Neural progenitor cell (in vitro differentiated cells): Measurements from ENCODE around the gene THNSL1. TPM values are rescaled to one million over a fixed set of nuclear protein-coding genes. Genes with fewer than 3 reads are reported as not detected.

ENCODE experiments used
- DNase-seq: peaks from one replicate; pipeline ENCODE4 v3.0.0-alpha.2; 2016; ENCODE audit warnings: low spot score
- H2AFZ ChIP-seq: fragments of 200-600 bp; sonication (generic); replicated peaks from 2 replicates; pipeline ENCODE4 v1.6.1; 2016; ENCODE audit warnings: antibody characterized with exemption
- H3F3A ChIP-seq: fragments of 200-600 bp; sonication (generic); 2 replicates; pipeline ENCODE4 v1.6.1; 2016; ENCODE audit warnings: antibody characterized with exemption, low read depth
- H3K27ac ChIP-seq: fragments of 200-600 bp; sonication (generic); 2 replicates; pipeline ENCODE4 v1.5.1; 2016; ENCODE audit warnings: mild to moderate bottlenecking
- H3K27me3 ChIP-seq: fragments of 200-600 bp; sonication (generic); 2 replicates; pipeline ENCODE4 v1.6.1; 2016; ENCODE audit warnings: mild to moderate bottlenecking, moderate library complexity
- H3K36me3 ChIP-seq: fragments of 200-600 bp; sonication (generic); 2 replicates; pipeline ENCODE4 v1.5.1; 2016
- H3K4me1 ChIP-seq: fragments of 200-600 bp; sonication (generic); 2 replicates; pipeline ENCODE4 v1.6.1; 2016; ENCODE audit warnings: mixed run types
- H3K4me2 ChIP-seq: fragments of 200-600 bp; sonication (generic); 2 replicates; pipeline ENCODE4 v1.6.1; 2016
- H3K4me3 ChIP-seq: fragments of 200-600 bp; sonication (generic); 2 replicates; pipeline ENCODE4 v1.5.1; 2016
- H3K79me2 ChIP-seq: fragments of 200-600 bp; sonication (generic); 2 replicates; pipeline ENCODE4 v1.6.1; 2016; ENCODE audit warnings: low read depth
- H3K9ac ChIP-seq: fragments of 200-600 bp; sonication (generic); 2 replicates; pipeline ENCODE4 v1.6.1; 2016
- H3K9me3 ChIP-seq: fragments of 200-600 bp; sonication (generic); 2 replicates; pipeline ENCODE4 v1.5.1; 2016; ENCODE audit warnings: low read depth
- H4K20me1 ChIP-seq: fragments of 200-600 bp; sonication (generic); 2 replicates; pipeline ENCODE4 v1.6.1; 2016; ENCODE audit warnings: low read depth
- H3K27ac Mint-ChIP-seq: 3 replicates; pipeline ENCODE4 v1.8.0; 2021; ENCODE audit warnings: mixed read lengths
- H3K27me3 Mint-ChIP-seq: 2 replicates; pipeline ENCODE4 v1.8.0; 2022; ENCODE audit warnings: low read depth, mild to moderate bottlenecking, inconsistent platforms, moderate library complexity, mixed read lengths; ENCODE audit not compliant: insufficient read depth
- H3K36me3 Mint-ChIP-seq: 3 replicates; pipeline ENCODE4 v1.8.0; 2021; ENCODE audit warnings: mixed read lengths
- H3K4me1 Mint-ChIP-seq: 3 replicates; pipeline ENCODE4 v1.8.0; 2021; ENCODE audit warnings: mixed read lengths
- H3K4me3 Mint-ChIP-seq: 3 replicates; pipeline ENCODE4 v1.8.0; 2021; ENCODE audit warnings: mild to moderate bottlenecking, moderate library complexity, mixed read lengths
- H3K9me3 Mint-ChIP-seq: 3 replicates; pipeline ENCODE4 v1.8.0; 2020; ENCODE audit warnings: mixed read lengths
- CTCF ChIP-seq: fragments of 200-600 bp; sonication (generic); IDR thresholded peaks from 2 replicates; pipeline ENCODE4 v1.5.1; 2017; ENCODE audit warnings: antibody characterized with exemption, mild to moderate bottlenecking
- EZH2 ChIP-seq: fragments of 200-600 bp; sonication (generic); IDR thresholded peaks from 2 replicates; pipeline ENCODE4 v1.6.1; 2017; ENCODE audit warnings: antibody characterized with exemption, mild to moderate bottlenecking, moderate library complexity
- EZH2phosphoT487 ChIP-seq: fragments of 200-600 bp; sonication (generic); IDR thresholded peaks from 2 replicates; pipeline ENCODE4 v1.6.1; 2017; ENCODE audit warnings: antibody characterized with exemption
- total RNA-seq: library from RNA; depleted of rRNA; stranded (reverse); fragments of >200 nt; gene quantifications from 2 replicates; pipeline ENCODE4 v1.2.3, GENCODE V29; 2015; ENCODE audit warnings: low replicate concordance

Gene THNSL1
- total RNA-seq, 1 donor from 2014 or later = 19.4 TPM

GRCh38 chr10:25063157-25063556 lies 46.7 kb downstream of the THNSL1 start:
- Histone ChIP-seq H3K9ac (no peak overlapping the region), H3K4me3 (no peak overlapping the region), H3F3A (no peaks in the 10 kb centered on the region), H3K9me3 (no peaks in the 10 kb centered on the region), H3K27ac (no peak overlapping the region), H2AFZ (no peak overlapping the region), H4K20me1 (no peaks in the 10 kb centered on the region), H3K79me2 (no peaks in the 10 kb centered on the region), H3K4me1 (no peaks in the 10 kb centered on the region), H3K27me3 (no peaks in the 10 kb centered on the region), H3K36me3 (no peaks in the 10 kb centered on the region), H3K4me2 (no peak overlapping the region)
- no peak for TF ChIP-seq EZH2
- TF ChIP-seq EZH2phosphoT487 = no peak
- TF ChIP-seq CTCF = no peak
- H3K27ac Mint-ChIP-seq = no peak overlapping the region
- no peak overlapping the region for H3K4me3 Mint-ChIP-seq
- H3K36me3 Mint-ChIP-seq = no peaks in the 10 kb centered on the region
- H3K9me3 Mint-ChIP-seq = no peaks in the 10 kb centered on the region
- H3K4me1 Mint-ChIP-seq = peaks cover 11% of the 10 kb centered on the region
- DNase-seq = no peak
- peaks cover 7% of the 10 kb centered on the region for H3K27me3 Mint-ChIP-seq

DNA sequence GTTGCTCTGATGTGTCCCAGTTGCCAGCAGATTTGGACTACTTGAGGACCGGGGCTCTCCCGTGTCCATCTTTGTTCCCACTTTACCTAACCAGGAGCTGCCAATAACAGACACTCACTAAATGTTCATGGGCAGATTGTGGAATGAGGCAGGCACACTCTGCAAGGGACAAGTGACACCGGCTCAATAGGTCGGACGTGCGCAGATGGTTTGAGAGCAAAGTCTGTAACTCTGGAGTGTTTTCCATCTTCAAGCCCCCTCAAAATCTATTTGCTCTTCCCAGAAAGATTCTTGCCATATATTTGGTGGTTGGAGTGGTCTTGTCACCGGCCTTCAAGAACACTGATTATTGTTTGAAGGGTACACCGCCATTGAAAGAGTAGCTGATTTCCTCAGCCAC lies 47.2 kb downstream of the THNSL1 start:
- H3K4me1 Mint-ChIP-seq = peaks cover 13% of the 10 kb centered on the region
- H3K27ac Mint-ChIP-seq = no peak overlapping the region
- H3K4me3 Mint-ChIP-seq = no peak overlapping the region
- Histone ChIP-seq H3K4me2 (no peak overlapping the region), H3K27ac (no peak overlapping the region), H3K79me2 (no peaks in the 10 kb centered on the region), H3K27me3 (no peaks in the 10 kb centered on the region), H3K4me1 (no peaks in the 10 kb centered on the region), H3F3A (no peaks in the 10 kb centered on the region), H3K36me3 (no peaks in the 10 kb centered on the region), H4K20me1 (no peaks in the 10 kb centered on the region), H2AFZ (no peak overlapping the region), H3K4me3 (no peak overlapping the region), H3K9me3 (no peaks in the 10 kb centered on the region), H3K9ac (no peak overlapping the region)
- no peaks in the 10 kb centered on the region for H3K9me3 Mint-ChIP-seq
- no peak for DNase-seq
- TF ChIP-seq CTCF (no peak), EZH2 (no peak), EZH2phosphoT487 (no peak)
- H3K36me3 Mint-ChIP-seq = no peaks in the 10 kb centered on the region
- H3K27me3 Mint-ChIP-seq = peaks cover 7% of the 10 kb centered on the region

DNA sequence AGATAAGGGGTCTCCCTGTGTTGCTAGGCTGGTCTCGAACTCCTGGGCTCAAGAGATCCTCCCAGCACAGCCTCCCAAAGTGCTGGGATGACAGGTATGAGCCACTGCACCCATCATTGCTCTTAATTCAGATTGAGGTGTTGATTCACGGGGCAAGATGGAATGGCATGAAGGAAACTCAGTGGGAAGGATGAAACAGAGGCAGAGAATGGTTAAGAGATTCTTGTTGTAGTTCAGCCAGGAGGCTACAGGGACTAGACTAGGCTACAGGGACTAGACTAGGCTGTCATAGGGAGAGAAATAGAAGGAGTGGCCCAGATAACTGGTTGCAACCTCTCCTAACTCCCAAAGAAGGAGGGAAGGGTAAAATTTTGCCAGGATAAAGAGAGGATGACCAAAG lies 48.0 kb downstream of the THNSL1 start:
- Histone ChIP-seq H3K4me2 (no peak overlapping the region), H3K9me3 (no peaks in the 10 kb centered on the region), H3K27me3 (no peaks in the 10 kb centered on the region), H3K79me2 (no peaks in the 10 kb centered on the region), H3K4me1 (no peaks in the 10 kb centered on the region), H3K36me3 (no peaks in the 10 kb centered on the region), H3F3A (no peaks in the 10 kb centered on the region), H4K20me1 (no peaks in the 10 kb centered on the region), H3K9ac (no peak overlapping the region), H2AFZ (no peak overlapping the region), H3K27ac (no peak overlapping the region), H3K4me3 (no peak overlapping the region)
- Mint-ChIP-seq H3K27me3 (peaks cover 7% of the 10 kb centered on the region), H3K27ac (no peak overlapping the region), H3K9me3 (no peaks in the 10 kb centered on the region), H3K4me1 (peaks cover 13% of the 10 kb centered on the region), H3K4me3 (no peak overlapping the region), H3K36me3 (no peaks in the 10 kb centered on the region)
- no peak for TF ChIP-seq EZH2
- TF ChIP-seq EZH2phosphoT487 = no peak
- TF ChIP-seq CTCF = no peak
- DNase-seq = no peak
